ENCODE data around the gene KDM4B. TPM values are rescaled to one million over a fixed set of nuclear protein-coding genes. Genes with fewer than 3 reads are reported as not detected.

KDM4B gene
- polyA plus RNA-seq, 1 of the 3 experiments (the other 2 are of a cell fraction): 12.2 TPM

DNA sequence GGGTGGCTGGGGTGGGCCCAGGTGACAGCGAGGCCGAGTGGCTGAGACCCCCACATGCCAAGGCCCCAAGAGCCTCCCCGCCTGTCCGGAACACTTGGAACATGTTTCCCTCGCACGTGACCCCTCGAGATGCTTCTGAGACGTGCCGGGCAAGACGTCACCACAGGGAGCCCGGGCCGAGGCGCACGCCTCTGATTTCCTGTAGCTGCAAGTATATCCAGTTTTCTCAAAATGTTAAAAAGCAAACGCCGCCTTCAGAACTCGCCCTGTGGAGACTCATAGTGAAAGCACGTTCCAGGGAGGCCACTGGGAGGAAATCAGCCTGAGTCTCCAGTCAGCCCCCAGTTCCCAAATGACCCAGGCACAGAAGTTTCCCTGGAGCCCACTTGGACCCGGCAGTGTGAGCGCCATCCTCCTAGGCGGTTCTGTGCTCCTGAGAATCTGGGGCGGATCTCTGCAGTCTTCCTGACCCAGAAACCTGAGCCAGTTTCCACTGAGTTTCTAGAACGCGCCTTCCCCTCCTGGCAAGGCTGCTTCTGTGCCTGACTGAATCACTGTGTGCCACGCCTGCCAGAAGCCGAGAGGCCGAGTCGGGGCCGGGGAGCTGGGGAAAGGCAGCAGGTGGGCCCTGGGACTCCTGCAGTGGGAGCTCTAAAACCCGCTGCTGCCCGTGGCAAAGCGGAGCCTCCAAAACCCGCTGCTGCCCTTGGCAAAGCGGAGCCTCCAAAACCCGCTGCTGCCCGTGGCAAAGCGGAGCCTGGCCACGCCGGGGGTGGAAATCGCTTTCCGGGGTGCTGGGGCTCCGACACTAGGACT, 179.3 kb downstream of the KDM4B start:
- no peaks in the 10 kb centered on the region for H4K20me1 ChIP-seq (ENCODE audit: insufficient read depth)
- no peak overlapping the region for H3K27ac ChIP-seq (ENCODE audit: low read depth in 2 of 2, low read length in 1 of 2)
- H3F3A ChIP-seq (replicated peaks; ENCODE audit: insufficient read depth): no peaks in the 10 kb centered on the region
- peaks cover 0 to 37% of the 10 kb centered on the region in 2 experiments for H3K36me3 ChIP-seq (replicated peaks in 1 of 2; ENCODE audit: control insufficient read depth in 1 of 2, insufficient read depth in 2 of 2, low read length in 1 of 2)
- no peaks in the 10 kb centered on the region for H3K9me3 ChIP-seq
- WGBS (ENCODE audit: low lambda C conversion rate): 98% methylated on average over 16 of the region's 42 CpGs
- H3K4me3 ChIP-seq (ENCODE audit: low read depth in 2 of 2, low read length in 1 of 2): no peak overlapping the region
- no peaks in the 10 kb centered on the region for H3K27me3 ChIP-seq (ENCODE audit: insufficient read depth)
- H2AFZ ChIP-seq (ENCODE audit: low read depth): no peak overlapping the region
- POLR2A ChIA-PET: interaction anchor here (1.2 kb wide), 1 partner anchor 63 kb away, joined by 3 read pairs; no protein-coding TSS in a partner anchor
- TF ChIP-seq GABPA (IDR thresholded peaks at IDR 0.05; ENCODE audit: low read depth) (no peak), NRF1 (IDR thresholded peaks at IDR 0.05; ENCODE audit: low read depth, low read length) (no peak), RXRA (IDR thresholded peaks at IDR 0.05; ENCODE audit: borderline replicate concordance, low read depth) (no peak), NFIC (IDR thresholded peaks at IDR 0.05; ENCODE audit: borderline replicate concordance) (no peak), TEAD4 (IDR thresholded peaks at IDR 0.05; ENCODE audit: borderline replicate concordance, insufficient read depth) (no peak)
- TF ChIP-seq, protein P1, sequence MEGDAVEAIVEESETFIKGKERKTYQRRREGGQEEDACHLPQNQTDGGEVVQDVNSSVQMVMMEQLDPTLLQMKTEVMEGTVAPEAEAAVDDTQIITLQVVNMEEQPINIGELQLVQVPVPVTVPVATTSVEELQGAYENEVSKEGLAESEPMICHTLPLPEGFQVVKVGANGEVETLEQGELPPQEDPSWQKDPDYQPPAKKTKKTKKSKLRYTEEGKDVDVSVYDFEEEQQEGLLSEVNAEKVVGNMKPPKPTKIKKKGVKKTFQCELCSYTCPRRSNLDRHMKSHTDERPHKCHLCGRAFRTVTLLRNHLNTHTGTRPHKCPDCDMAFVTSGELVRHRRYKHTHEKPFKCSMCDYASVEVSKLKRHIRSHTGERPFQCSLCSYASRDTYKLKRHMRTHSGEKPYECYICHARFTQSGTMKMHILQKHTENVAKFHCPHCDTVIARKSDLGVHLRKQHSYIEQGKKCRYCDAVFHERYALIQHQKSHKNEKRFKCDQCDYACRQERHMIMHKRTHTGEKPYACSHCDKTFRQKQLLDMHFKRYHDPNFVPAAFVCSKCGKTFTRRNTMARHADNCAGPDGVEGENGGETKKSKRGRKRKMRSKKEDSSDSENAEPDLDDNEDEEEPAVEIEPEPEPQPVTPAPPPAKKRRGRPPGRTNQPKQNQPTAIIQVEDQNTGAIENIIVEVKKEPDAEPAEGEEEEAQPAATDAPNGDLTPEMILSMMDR (IDR thresholded peaks at IDR 0.05): no peak
- no peak overlapping the region for H3K4me2 ChIP-seq
- no peak overlapping the region for H3K9ac ChIP-seq
- H3K9me2 ChIP-seq: no peaks in the 10 kb centered on the region
- CTCF ChIA-PET: interaction anchor here (0.9 to 7.2 kb wide), 3 partner anchors 8 to 98 kb away, joined by 3 to 42 read pairs (median 5); no protein-coding TSS in a partner anchor
- DNase-seq: no peak
- H3K79me2 ChIP-seq (ENCODE audit: insufficient read depth): no peaks in the 10 kb centered on the region
- no peaks in the 10 kb centered on the region; a peak in 1 of 4 replicates for H3K4me1 ChIP-seq (ENCODE audit: control insufficient read depth in 1 of 2, insufficient read depth in 2 of 2, low read depth in 1 of 2, low read length in 1 of 2)

GRCh38 chr19:5148794-5149190, 179.9 kb downstream of the KDM4B start:
- Histone ChIP-seq H4K20me1 (ENCODE audit: insufficient read depth) (no peaks in the 10 kb centered on the region), H3K36me3 (replicated peaks in 1 of 2; ENCODE audit: control insufficient read depth in 1 of 2, insufficient read depth in 2 of 2, low read length in 1 of 2) (peaks cover 0 to 37% of the 10 kb centered on the region in 2 experiments), H3K9me3 (no peaks in the 10 kb centered on the region), H3K27ac (ENCODE audit: low read depth in 2 of 2, low read length in 1 of 2) (no peak overlapping the region), H3K9me2 (no peaks in the 10 kb centered on the region), H3K9ac (no peak overlapping the region), H2AFZ (ENCODE audit: low read depth) (no peak overlapping the region), H3F3A (replicated peaks; ENCODE audit: insufficient read depth) (no peaks in the 10 kb centered on the region), H3K4me1 (ENCODE audit: control insufficient read depth in 1 of 2, insufficient read depth in 2 of 2, low read depth in 1 of 2, low read length in 1 of 2) (no peaks in the 10 kb centered on the region), H3K4me3 (ENCODE audit: low read depth in 2 of 2, low read length in 1 of 2) (no peak overlapping the region), H3K27me3 (ENCODE audit: insufficient read depth) (no peaks in the 10 kb centered on the region), H3K79me2 (ENCODE audit: insufficient read depth) (no peaks in the 10 kb centered on the region), H3K4me2 (no peak overlapping the region)
- CTCF ChIA-PET: interaction anchor here (1.4 to 7.2 kb wide), 2 partner anchors 11 to 99 kb away, joined by 5 to 42 read pairs; no protein-coding TSS in a partner anchor
- whole genome bisulfite sequencing (ENCODE audit: low lambda C conversion rate): 85% methylated on average over 7 of the region's 15 CpGs
- no peak for DNase-seq
- POLR2A ChIA-PET: interaction anchor here (1.2 kb wide), 1 partner anchor 63 kb away, joined by 3 read pairs; no protein-coding TSS in a partner anchor
- no peak for TF ChIP-seq RFX5 (IDR thresholded peaks at IDR 0.05; ENCODE audit: low read length)
- TF ChIP-seq ELF1 (IDR thresholded peaks at IDR 0.05): no peak
- no peak for TF ChIP-seq CHD2 (IDR thresholded peaks at IDR 0.05; ENCODE audit: low read length, partially characterized antibody)
- TF ChIP-seq, protein P2, sequence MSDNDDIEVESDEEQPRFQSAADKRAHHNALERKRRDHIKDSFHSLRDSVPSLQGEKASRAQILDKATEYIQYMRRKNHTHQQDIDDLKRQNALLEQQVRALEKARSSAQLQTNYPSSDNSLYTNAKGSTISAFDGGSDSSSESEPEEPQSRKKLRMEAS (IDR thresholded peaks at IDR 0.05; ENCODE audit: low read depth): no peak
- no peak for TF ChIP-seq JUND (IDR thresholded peaks at IDR 0.05)
- TF ChIP-seq TEAD4 (IDR thresholded peaks at IDR 0.05; ENCODE audit: borderline replicate concordance, insufficient read depth): no peak
- TF ChIP-seq MEF2A (IDR thresholded peaks at IDR 0.05; ENCODE audit: borderline replicate concordance, low read depth): no peak
- TF ChIP-seq FOSL2 (IDR thresholded peaks at IDR 0.05; ENCODE audit: borderline replicate concordance, low read depth): no peak
- no peak for TF ChIP-seq RCOR1 (IDR thresholded peaks at IDR 0.05; ENCODE audit: low read length)
- TF ChIP-seq SIN3A (IDR thresholded peaks at IDR 0.05; ENCODE audit: borderline replicate concordance, low read depth, low read length): no peak
- TF ChIP-seq, protein P3, sequence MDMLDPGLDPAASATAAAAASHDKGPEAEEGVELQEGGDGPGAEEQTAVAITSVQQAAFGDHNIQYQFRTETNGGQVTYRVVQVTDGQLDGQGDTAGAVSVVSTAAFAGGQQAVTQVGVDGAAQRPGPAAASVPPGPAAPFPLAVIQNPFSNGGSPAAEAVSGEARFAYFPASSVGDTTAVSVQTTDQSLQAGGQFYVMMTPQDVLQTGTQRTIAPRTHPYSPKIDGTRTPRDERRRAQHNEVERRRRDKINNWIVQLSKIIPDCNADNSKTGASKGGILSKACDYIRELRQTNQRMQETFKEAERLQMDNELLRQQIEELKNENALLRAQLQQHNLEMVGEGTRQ (IDR thresholded peaks at IDR 0.05; ENCODE audit: borderline replicate concordance, low read depth, low read length): no peak
- TF ChIP-seq, protein P4, sequence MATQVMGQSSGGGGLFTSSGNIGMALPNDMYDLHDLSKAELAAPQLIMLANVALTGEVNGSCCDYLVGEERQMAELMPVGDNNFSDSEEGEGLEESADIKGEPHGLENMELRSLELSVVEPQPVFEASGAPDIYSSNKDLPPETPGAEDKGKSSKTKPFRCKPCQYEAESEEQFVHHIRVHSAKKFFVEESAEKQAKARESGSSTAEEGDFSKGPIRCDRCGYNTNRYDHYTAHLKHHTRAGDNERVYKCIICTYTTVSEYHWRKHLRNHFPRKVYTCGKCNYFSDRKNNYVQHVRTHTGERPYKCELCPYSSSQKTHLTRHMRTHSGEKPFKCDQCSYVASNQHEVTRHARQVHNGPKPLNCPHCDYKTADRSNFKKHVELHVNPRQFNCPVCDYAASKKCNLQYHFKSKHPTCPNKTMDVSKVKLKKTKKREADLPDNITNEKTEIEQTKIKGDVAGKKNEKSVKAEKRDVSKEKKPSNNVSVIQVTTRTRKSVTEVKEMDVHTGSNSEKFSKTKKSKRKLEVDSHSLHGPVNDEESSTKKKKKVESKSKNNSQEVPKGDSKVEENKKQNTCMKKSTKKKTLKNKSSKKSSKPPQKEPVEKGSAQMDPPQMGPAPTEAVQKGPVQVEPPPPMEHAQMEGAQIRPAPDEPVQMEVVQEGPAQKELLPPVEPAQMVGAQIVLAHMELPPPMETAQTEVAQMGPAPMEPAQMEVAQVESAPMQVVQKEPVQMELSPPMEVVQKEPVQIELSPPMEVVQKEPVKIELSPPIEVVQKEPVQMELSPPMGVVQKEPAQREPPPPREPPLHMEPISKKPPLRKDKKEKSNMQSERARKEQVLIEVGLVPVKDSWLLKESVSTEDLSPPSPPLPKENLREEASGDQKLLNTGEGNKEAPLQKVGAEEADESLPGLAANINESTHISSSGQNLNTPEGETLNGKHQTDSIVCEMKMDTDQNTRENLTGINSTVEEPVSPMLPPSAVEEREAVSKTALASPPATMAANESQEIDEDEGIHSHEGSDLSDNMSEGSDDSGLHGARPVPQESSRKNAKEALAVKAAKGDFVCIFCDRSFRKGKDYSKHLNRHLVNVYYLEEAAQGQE (IDR thresholded peaks at IDR 0.05; ENCODE audit: low read depth, low read length): no peak
- no peak for TF ChIP-seq PBX3 (IDR thresholded peaks at IDR 0.05)
- no peak for TF ChIP-seq GATA2 (CRISPR knock-in tag; IDR thresholded peaks at IDR 0.05)
